ENCODE measurements around the gene FKBP15. TPM values are rescaled to one million over a fixed set of nuclear protein-coding genes. Genes with fewer than 3 reads are reported as not detected.

The FKBP15 gene
- total RNA-seq, 1 experiment from 2014 or later: 16.8 TPM

Other genes starting within 250 kb of the FKBP15 start
- gene ZNF883, start 209.1 kb downstream of the FKBP15 start, total RNA-seq (2014; rRNA removed; shearing (Covaris generic)): not detected in 2 replicates
- not detected in 2 replicates for gene ZFP37, start 164.6 kb downstream of the FKBP15 start, total RNA-seq (2014; rRNA removed; shearing (Covaris generic))
- 5.2 and 5.6 TPM in 2 replicates for gene SLC31A2, start 70.3 kb downstream of the FKBP15 start, total RNA-seq (2014; rRNA removed; shearing (Covaris generic))
- 55.1 and 68.3 TPM in 2 replicates for gene SLC31A1, start 267 bp upstream of the FKBP15 start, total RNA-seq (2014; rRNA removed; shearing (Covaris generic))
- gene CDC26, start 54.3 kb upstream of the FKBP15 start, total RNA-seq (2014; rRNA removed; shearing (Covaris generic)): 74.6 and 89.3 TPM in 2 replicates
- gene PRPF4, start 54.4 kb upstream of the FKBP15 start, total RNA-seq (2014; rRNA removed; shearing (Covaris generic)): 51.0 and 51.7 TPM in 2 replicates
- gene RNF183, start 82.1 kb upstream of the FKBP15 start, total RNA-seq (2014; rRNA removed; shearing (Covaris generic)): 0.32 TPM in 1 of 2 replicates, not detected in the other
- gene WDR31, start 119.0 kb upstream of the FKBP15 start, total RNA-seq (2014; rRNA removed; shearing (Covaris generic)): 1.5 and 1.7 TPM in 2 replicates
- 0.12 TPM in 1 of 2 replicates, not detected in the other for gene BSPRY, start 128.3 kb upstream of the FKBP15 start, total RNA-seq (2014; rRNA removed; shearing (Covaris generic))
- 10.8 and 14.8 TPM in 2 replicates for gene HDHD3, start 155.7 kb upstream of the FKBP15 start, total RNA-seq (2014; rRNA removed; shearing (Covaris generic))
- gene ALAD, start 180.0 kb upstream of the FKBP15 start, total RNA-seq (2014; rRNA removed; shearing (Covaris generic)): 7.3 and 8.6 TPM in 2 replicates
- gene POLE3, start 189.4 kb upstream of the FKBP15 start, total RNA-seq (2014; rRNA removed; shearing (Covaris generic)): 109 and 127 TPM in 2 replicates
- gene C9orf43, start 189.5 kb upstream of the FKBP15 start, total RNA-seq (2014; rRNA removed; shearing (Covaris generic)): 0.40 and 0.87 TPM in 2 replicates
- 26.9 and 28.3 TPM in 2 replicates for gene RGS3, start 242.4 kb upstream of the FKBP15 start, total RNA-seq (2014; rRNA removed; shearing (Covaris generic))